Panc1 (cell line): ENCODE results near the gene MRC2. TPM values are rescaled to one million over a fixed set of nuclear protein-coding genes. Genes with fewer than 3 reads are reported as not detected.

ENCODE experiments used
- ATAC-seq: fragments of 200-7000 bp; cut with Tn5 transposase; 2 replicates; pipeline ENCODE4 v1.9.1; 2020; ENCODE audit warnings: mild to moderate bottlenecking, moderate library complexity
- BruUV-seq: library from RNA; stranded (reverse); fragments of 400-500 nt; replicated peaks from 2 replicates; lab custom pipeline; 2021; lab: Mats Ljungman, UMichigan
- CTCF ChIA-PET: fragments of 300-600 bp; sonication (Branson Sonifier 250); formaldehyde crosslinking; loops from one replicate; lab custom pipeline; 2022; ENCODE audit warnings: antibody characterized with exemption; lab: Charles Lee
- POLR2A ChIA-PET: fragments of 300-600 bp; sonication (Branson Sonifier 250); formaldehyde crosslinking; loops from one replicate; lab custom pipeline; 2022; ENCODE audit warnings: antibody characterized with exemption; lab: Charles Lee
- DNase-seq: peaks from one replicate; pipeline ENCODE4 v3.0.0-alpha.2; 2010; ENCODE audit warnings: low read depth, low spot score
- H3K27ac ChIP-seq: 2 replicates; pipeline ENCODE4 v1.5.1; 2011; ENCODE audit warnings: mild to moderate bottlenecking, low read length, inconsistent platforms
- H3K27me3 ChIP-seq: fragments of 200-500 bp; sonication (Bioruptor generic); 2 replicates; pipeline ENCODE4 v1.6.0; 2014; ENCODE audit warnings: low read length, inconsistent platforms; ENCODE audit not compliant: control insufficient read depth, insufficient read depth
- H3K36me3 ChIP-seq: fragments of 200-500 bp; sonication (Bioruptor generic); 2 replicates; pipeline ENCODE4 v1.5.1; 2014; ENCODE audit warnings: inconsistent platforms, mild to moderate bottlenecking, low read length, moderate library complexity; ENCODE audit not compliant: control insufficient read depth, insufficient read depth
- H3K4me1 ChIP-seq: 2 replicates; pipeline ENCODE4 v1.5.1; 2011; ENCODE audit warnings: inconsistent platforms, mild to moderate bottlenecking, low read length, moderate library complexity; ENCODE audit not compliant: control insufficient read depth, insufficient read depth
- H3K4me3 ChIP-seq, 2 experiments: 2 replicates each; pipeline ENCODE4 v1.5.1; 2011 to 2012; ENCODE audit warnings: low read depth in 2 of 2, low read length in 2 of 2, mild to moderate bottlenecking in 2 of 2, inconsistent platforms in 1 of 2, moderate library complexity in 1 of 2
- H3K9me3 ChIP-seq: fragments of 200-500 bp; sonication (Bioruptor generic); 2 replicates; pipeline ENCODE4 v1.5.1; 2014; ENCODE audit warnings: low read depth, mild to moderate bottlenecking, inconsistent platforms, low read length, moderate library complexity; ENCODE audit not compliant: control insufficient read depth, insufficient read depth
- POLR2AphosphoS5 ChIP-seq: IDR thresholded peaks from 2 replicates; pipeline ENCODE4 v1.6.1; 2012; ENCODE audit warnings: mild to moderate bottlenecking, low read depth, low read length, moderate library complexity
- SIN3A ChIP-seq: IDR thresholded peaks from 2 replicates; pipeline ENCODE4 v1.6.1; 2012; ENCODE audit warnings: low read depth, mild to moderate bottlenecking, low read length, moderate library complexity, borderline replicate concordance; ENCODE audit not compliant: insufficient read depth
- TCF7L2 ChIP-seq: IDR thresholded peaks from 2 replicates; pipeline ENCODE4 v1.6.1; 2011; ENCODE audit warnings: mild to moderate bottlenecking, low read depth, low read length, inconsistent platforms
- in situ Hi-C: cut with HindIII; loops from 2 replicates; pipeline ENCODE4 v1.10.0; 2016; ENCODE audit warnings: low sequenced_read_pairs, low pct_unique_long_range_greater_than_20kb
- intact Hi-C: fragments of 100-400 bp; cut with micrococcal nuclease; formaldehyde crosslinking; loops from one replicate; pipeline ENCODE4 v1.10.0; 2022; ENCODE audit not compliant: unreplicated experiment
- total RNA-seq: library from RNA; stranded (reverse); gene quantifications from one replicate; pipeline ENCODE4 v1.2.1, GENCODE V29; 2021; ENCODE audit not compliant: unreplicated experiment
- TF ChIP-seq, protein P1 (sequence below), 2 experiments: IDR thresholded peaks; 2 replicates each; pipeline ENCODE4 v1.6.1; 2011 to 2012; ENCODE audit warnings: low read depth in 2 of 2, control low read depth in 1 of 2, low read length in 1 of 2, mild to moderate bottlenecking in 1 of 2, moderate library complexity in 1 of 2; ENCODE audit not compliant: insufficient read depth in 1 of 2
- TF ChIP-seq, protein P2 (sequence below): fragments of 450-650 bp; IDR thresholded peaks from 2 replicates; pipeline ENCODE4 v1.5.1; 2017; ENCODE audit warnings: mild to moderate bottlenecking

MRC2 gene
- total RNA-seq, 1 experiment from 2014 or later: 120 TPM

DNA sequence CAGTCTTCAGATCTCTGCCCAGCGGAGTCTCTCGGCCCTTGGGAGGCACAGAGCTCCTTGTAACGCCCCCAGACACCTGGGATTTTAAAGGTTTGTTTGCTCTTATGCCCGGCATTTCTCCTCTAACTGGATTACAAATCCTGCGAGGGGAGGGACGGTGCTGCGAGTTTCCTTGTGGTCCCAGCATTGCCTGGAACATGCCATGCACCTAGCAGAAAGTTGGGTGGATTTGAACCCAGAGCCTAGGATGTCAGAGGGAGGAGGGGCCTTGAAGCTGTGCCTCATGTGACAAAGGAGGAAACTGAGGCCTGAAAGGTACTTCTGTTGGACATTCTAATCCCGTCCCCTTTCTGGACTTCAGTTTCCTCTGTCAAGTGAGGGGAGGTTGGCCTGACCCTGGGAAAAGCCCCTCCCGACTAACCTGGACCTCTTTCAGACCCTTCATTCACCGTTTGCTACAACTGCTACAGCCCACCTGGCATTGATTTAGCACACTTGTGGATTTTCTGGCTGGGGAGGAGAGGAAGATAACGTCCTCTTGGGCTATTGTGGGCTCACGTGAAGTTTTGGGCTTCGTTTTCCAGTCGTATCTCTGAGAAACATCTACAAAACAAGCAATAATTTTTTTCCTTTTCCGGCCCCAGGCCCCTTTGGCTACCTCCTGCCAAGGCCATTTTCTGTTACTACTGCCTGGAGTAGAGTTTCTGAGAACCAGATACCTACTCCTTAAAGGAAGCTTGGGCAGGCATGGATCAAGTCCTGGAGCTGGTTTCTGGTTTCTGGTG is 30.9 kb downstream of the MRC2 start:
- ATAC-seq (no peak), DNase-seq (no peak)
- ChIA-PET POLR2A (no interaction called here), CTCF (no interaction called here)
- TF ChIP-seq SIN3A (no peak), POLR2AphosphoS5 (no peak), TCF7L2 (no peak)
- TF ChIP-seq, protein P1, sequence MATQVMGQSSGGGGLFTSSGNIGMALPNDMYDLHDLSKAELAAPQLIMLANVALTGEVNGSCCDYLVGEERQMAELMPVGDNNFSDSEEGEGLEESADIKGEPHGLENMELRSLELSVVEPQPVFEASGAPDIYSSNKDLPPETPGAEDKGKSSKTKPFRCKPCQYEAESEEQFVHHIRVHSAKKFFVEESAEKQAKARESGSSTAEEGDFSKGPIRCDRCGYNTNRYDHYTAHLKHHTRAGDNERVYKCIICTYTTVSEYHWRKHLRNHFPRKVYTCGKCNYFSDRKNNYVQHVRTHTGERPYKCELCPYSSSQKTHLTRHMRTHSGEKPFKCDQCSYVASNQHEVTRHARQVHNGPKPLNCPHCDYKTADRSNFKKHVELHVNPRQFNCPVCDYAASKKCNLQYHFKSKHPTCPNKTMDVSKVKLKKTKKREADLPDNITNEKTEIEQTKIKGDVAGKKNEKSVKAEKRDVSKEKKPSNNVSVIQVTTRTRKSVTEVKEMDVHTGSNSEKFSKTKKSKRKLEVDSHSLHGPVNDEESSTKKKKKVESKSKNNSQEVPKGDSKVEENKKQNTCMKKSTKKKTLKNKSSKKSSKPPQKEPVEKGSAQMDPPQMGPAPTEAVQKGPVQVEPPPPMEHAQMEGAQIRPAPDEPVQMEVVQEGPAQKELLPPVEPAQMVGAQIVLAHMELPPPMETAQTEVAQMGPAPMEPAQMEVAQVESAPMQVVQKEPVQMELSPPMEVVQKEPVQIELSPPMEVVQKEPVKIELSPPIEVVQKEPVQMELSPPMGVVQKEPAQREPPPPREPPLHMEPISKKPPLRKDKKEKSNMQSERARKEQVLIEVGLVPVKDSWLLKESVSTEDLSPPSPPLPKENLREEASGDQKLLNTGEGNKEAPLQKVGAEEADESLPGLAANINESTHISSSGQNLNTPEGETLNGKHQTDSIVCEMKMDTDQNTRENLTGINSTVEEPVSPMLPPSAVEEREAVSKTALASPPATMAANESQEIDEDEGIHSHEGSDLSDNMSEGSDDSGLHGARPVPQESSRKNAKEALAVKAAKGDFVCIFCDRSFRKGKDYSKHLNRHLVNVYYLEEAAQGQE (IDR thresholded peaks at IDR 0.05; ENCODE audit: insufficient read depth in 1 of 2, low read depth in 2 of 2, low read length in 1 of 2): no peak
- TF ChIP-seq, protein P2, sequence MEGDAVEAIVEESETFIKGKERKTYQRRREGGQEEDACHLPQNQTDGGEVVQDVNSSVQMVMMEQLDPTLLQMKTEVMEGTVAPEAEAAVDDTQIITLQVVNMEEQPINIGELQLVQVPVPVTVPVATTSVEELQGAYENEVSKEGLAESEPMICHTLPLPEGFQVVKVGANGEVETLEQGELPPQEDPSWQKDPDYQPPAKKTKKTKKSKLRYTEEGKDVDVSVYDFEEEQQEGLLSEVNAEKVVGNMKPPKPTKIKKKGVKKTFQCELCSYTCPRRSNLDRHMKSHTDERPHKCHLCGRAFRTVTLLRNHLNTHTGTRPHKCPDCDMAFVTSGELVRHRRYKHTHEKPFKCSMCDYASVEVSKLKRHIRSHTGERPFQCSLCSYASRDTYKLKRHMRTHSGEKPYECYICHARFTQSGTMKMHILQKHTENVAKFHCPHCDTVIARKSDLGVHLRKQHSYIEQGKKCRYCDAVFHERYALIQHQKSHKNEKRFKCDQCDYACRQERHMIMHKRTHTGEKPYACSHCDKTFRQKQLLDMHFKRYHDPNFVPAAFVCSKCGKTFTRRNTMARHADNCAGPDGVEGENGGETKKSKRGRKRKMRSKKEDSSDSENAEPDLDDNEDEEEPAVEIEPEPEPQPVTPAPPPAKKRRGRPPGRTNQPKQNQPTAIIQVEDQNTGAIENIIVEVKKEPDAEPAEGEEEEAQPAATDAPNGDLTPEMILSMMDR: no peak
- no peak overlapping the region for H3K27ac ChIP-seq
- BruUV-seq: no TSS peak
- in situ Hi-C loops (no loop called here), intact Hi-C loops (no loop called here)
- H3K27me3 ChIP-seq: no peaks in the 10 kb centered on the region
- no peak overlapping the region for H3K4me3 ChIP-seq
- H3K36me3 ChIP-seq: no peaks in the 10 kb centered on the region
- peaks cover 13% of the 10 kb centered on the region for H3K4me1 ChIP-seq
- H3K9me3 ChIP-seq: no peaks in the 10 kb centered on the region

DNA sequence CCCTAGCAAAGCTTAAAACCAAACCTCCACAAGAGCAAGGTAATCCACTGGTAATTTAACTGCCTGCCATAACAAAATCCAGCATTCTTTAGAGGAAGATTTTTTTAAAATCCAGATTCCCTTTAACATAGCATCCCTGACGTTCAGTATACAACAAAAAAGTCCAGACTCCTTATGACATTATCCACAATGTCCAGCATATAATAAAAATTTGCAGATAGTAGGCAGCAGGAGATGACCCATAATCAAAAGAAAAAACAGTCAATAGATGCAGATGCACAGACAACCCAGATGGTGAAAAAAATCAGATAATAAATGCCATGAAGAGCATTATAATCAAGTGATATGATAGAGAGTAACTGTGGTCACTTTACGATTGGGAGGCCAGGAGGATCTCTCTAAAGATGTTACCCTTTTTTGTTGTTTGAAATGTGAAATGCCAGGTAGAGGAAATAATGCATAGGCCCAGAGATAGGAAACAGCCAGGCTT is 33.2 kb downstream of the MRC2 start:
- ChIA-PET CTCF (no interaction called here), POLR2A (no interaction called here)
- Histone ChIP-seq H3K36me3 (no peaks in the 10 kb centered on the region), H3K9me3 (no peaks in the 10 kb centered on the region), H3K4me1 (no peaks in the 10 kb centered on the region), H3K27me3 (no peaks in the 10 kb centered on the region), H3K27ac (no peak overlapping the region), H3K4me3 (no peak overlapping the region)
- TF ChIP-seq SIN3A (no peak), TCF7L2 (no peak), POLR2AphosphoS5 (no peak)
- TF ChIP-seq, protein P2: no peak
- TF ChIP-seq, protein P1 (IDR thresholded peaks at IDR 0.05; ENCODE audit: insufficient read depth in 1 of 2, low read depth in 2 of 2, low read length in 1 of 2): no peak
- no TSS peak for BruUV-seq
- in situ Hi-C loops: no loop called here
- intact Hi-C loops: no loop called here
- no peak for DNase-seq
- no peak for ATAC-seq
